H1 (cell line): ENCODE measurements around the gene SLX9. TPM values are rescaled to one million over a fixed set of nuclear protein-coding genes. Genes with fewer than 3 reads are reported as not detected.

Source experiments
- CTCF ChIA-PET: fragments of 300-600 bp; sonication (Branson Sonifier 250); formaldehyde crosslinking; loops from one replicate; lab custom pipeline; 2021; ENCODE audit not compliant: partially characterized antibody; lab: Charles Lee
- POLR2A ChIA-PET: fragments of 300-600 bp; sonication (Branson Sonifier 250); formaldehyde crosslinking; loops from one replicate; lab custom pipeline; 2021; ENCODE audit warnings: inconsistent platforms; ENCODE audit not compliant: partially characterized antibody; lab: Charles Lee
- DNase-seq, 2 experiments: peaks; one replicate each; pipeline versions ENCODE4 v3.0.0 to v3.0.0-alpha.2; 2010 to 2022; ENCODE audit warnings: low spot score in 2 of 2, low read depth in 1 of 2, mixed read lengths in 1 of 2
- FAIRE-seq: peaks from 2 replicates; lab custom pipeline; 2011; peaks lifted over from hg19 to GRCh38; lab: Jason Lieb, UNC
- H2AFZ ChIP-seq: 2 replicates; pipeline ENCODE4 v1.8.1; 2012; ENCODE audit warnings: low read length, inconsistent platforms
- H2AK5ac ChIP-seq: 2 replicates; pipeline ENCODE4 v1.6.1; 2013; ENCODE audit warnings: low read depth, low read length
- H2BK120ac ChIP-seq: replicated peaks from 2 replicates; pipeline ENCODE3; 2013; ENCODE audit warnings: low read depth, low read length, inconsistent platforms
- H2BK12ac ChIP-seq: 2 replicates; pipeline ENCODE4 v1.6.1; 2013; ENCODE audit warnings: low read depth, low read length
- H2BK15ac ChIP-seq: 2 replicates; pipeline ENCODE4 v1.6.1; 2013; ENCODE audit warnings: low read length
- H2BK20ac ChIP-seq: 2 replicates; pipeline ENCODE4 v1.6.1; 2013; ENCODE audit warnings: low read length
- H2BK5ac ChIP-seq: 2 replicates; pipeline ENCODE4 v1.6.1; 2013; ENCODE audit warnings: low read depth, low read length
- H3K14ac ChIP-seq: 2 replicates; pipeline ENCODE4 v1.6.1; 2013; ENCODE audit warnings: inconsistent platforms; ENCODE audit not compliant: insufficient read length
- H3K18ac ChIP-seq: 2 replicates; pipeline ENCODE4 v1.6.1; 2013; ENCODE audit warnings: low read length; ENCODE audit errors: extremely low read depth
- H3K23ac ChIP-seq: 2 replicates; pipeline ENCODE4 v1.6.1; 2013; ENCODE audit warnings: inconsistent platforms; ENCODE audit not compliant: insufficient read length
- H3K23me2 ChIP-seq: 2 replicates; pipeline ENCODE4 v1.6.1; 2013; ENCODE audit warnings: low read depth, low read length
- H3K27ac ChIP-seq: 2 replicates; pipeline ENCODE4 v1.6.1; 2011; ENCODE audit warnings: low read depth, low read length, inconsistent platforms
- H3K27me3 ChIP-seq, 4 experiments: replicated peaks in 1 of 4; 1 replicate in 1 of 4; 2 replicates in 3 of 4; pipeline versions ENCODE4 v1.6.1 to v1.8.1; 2011 to 2013; ENCODE audit warnings: low read length in 3 of 4, mild to moderate bottlenecking in 3 of 4, inconsistent platforms in 2 of 4, mixed read lengths in 2 of 4, moderate library complexity in 1 of 4; ENCODE audit not compliant: control insufficient read depth in 3 of 4, insufficient read depth in 3 of 4; ENCODE audit errors: extremely low read depth in 1 of 4
- H3K36me3 ChIP-seq, 4 experiments: 2 replicates each; pipeline versions ENCODE4 v1.6.1 to v1.8.1; 2011 to 2013; ENCODE audit warnings: mild to moderate bottlenecking in 4 of 4, low read length in 3 of 4, moderate library complexity in 2 of 4, control low read depth in 1 of 4, inconsistent platforms in 1 of 4; ENCODE audit not compliant: insufficient read depth in 4 of 4, control insufficient read depth in 2 of 4
- H3K4ac ChIP-seq: replicated peaks from 2 replicates; pipeline ENCODE3; 2013; ENCODE audit warnings: low read length, low read depth, mixed read lengths, inconsistent platforms; ENCODE audit not compliant: insufficient read length
- H3K4me1 ChIP-seq, 4 experiments: replicated peaks in 1 of 4; 1 replicate in 1 of 4; 2 replicates in 3 of 4; pipeline versions ENCODE4 v1.6.1 to v1.8.1; 2011 to 2013; ENCODE audit warnings: low read length in 3 of 4, inconsistent platforms in 2 of 4, mixed read lengths in 1 of 4; ENCODE audit not compliant: insufficient read depth in 4 of 4, control insufficient read depth in 3 of 4
- H3K4me2 ChIP-seq, 2 experiments: 2 replicates each; pipeline versions ENCODE4 v1.6.1 to v1.8.1; 2011 to 2013; ENCODE audit warnings: low read depth in 2 of 2, low read length in 2 of 2, control low read depth in 1 of 2, inconsistent platforms in 1 of 2, mild to moderate bottlenecking in 1 of 2; ENCODE audit not compliant: insufficient read depth in 1 of 2
- H3K4me3 ChIP-seq, 4 experiments: fragments of 200-600, 300-600 bp in 1 of 4; sonication (generic), shearing (Covaris generic), sonication (Bioruptor Twin) in 1 of 4; 2 replicates each; pipeline versions ENCODE4 v1.5.1 to v1.8.1; 2011 to 2016; ENCODE audit warnings: low read length in 4 of 4, low read depth in 3 of 4, control low read depth in 2 of 4, inconsistent platforms in 2 of 4, mild to moderate bottlenecking in 2 of 4, mixed read lengths in 1 of 4, moderate library complexity in 1 of 4; ENCODE audit not compliant: insufficient read depth in 2 of 4; ENCODE audit errors: extremely low read depth in 1 of 4
- H3K56ac ChIP-seq: replicated peaks from 2 replicates; pipeline ENCODE3; 2013; ENCODE audit warnings: low read depth, mild to moderate bottlenecking, mixed read lengths, low read length, inconsistent platforms; ENCODE audit not compliant: insufficient read length
- H3K79me1 ChIP-seq: 2 replicates; pipeline ENCODE4 v1.6.1; 2013; ENCODE audit warnings: low read depth, low read length, control low read depth
- H3K79me2 ChIP-seq, 2 experiments: 2 replicates each; pipeline versions ENCODE4 v1.6.1 to v1.8.1; 2012 to 2013; ENCODE audit warnings: low read length in 2 of 2, mild to moderate bottlenecking in 2 of 2, inconsistent platforms in 1 of 2; ENCODE audit not compliant: insufficient read depth in 2 of 2, control insufficient read depth in 1 of 2
- H3K9ac ChIP-seq, 4 experiments: replicated peaks in 1 of 4; 1 replicate in 1 of 4; 2 replicates in 3 of 4; pipeline versions ENCODE4 v1.6.1 to v1.8.1; 2011 to 2013; ENCODE audit warnings: low read depth in 3 of 4, low read length in 3 of 4, control low read depth in 2 of 4, mild to moderate bottlenecking in 2 of 4, moderate library complexity in 2 of 4, inconsistent platforms in 1 of 4; ENCODE audit errors: extremely low read depth in 1 of 4
- H3K9me3 ChIP-seq, 2 experiments: 2 replicates each; pipeline versions ENCODE4 v1.6.1 to v1.8.1; 2012 to 2013; ENCODE audit warnings: mild to moderate bottlenecking in 2 of 2, moderate library complexity in 2 of 2, control low read depth in 1 of 2, inconsistent platforms in 1 of 2, low read depth in 1 of 2, low read length in 1 of 2, mixed read lengths in 1 of 2; ENCODE audit not compliant: insufficient read depth in 2 of 2
- H4K20me1 ChIP-seq, 2 experiments: replicated peaks in 1 of 2; 2 replicates each; pipeline versions ENCODE3 to v1.8.1; 2011 to 2013; ENCODE audit warnings: inconsistent platforms in 2 of 2, low read length in 2 of 2, mild to moderate bottlenecking in 1 of 2; ENCODE audit not compliant: insufficient read depth in 2 of 2, control insufficient read depth in 1 of 2
- H4K5ac ChIP-seq: 2 replicates; pipeline ENCODE4 v1.6.1; 2013; ENCODE audit warnings: low read length, low read depth, mixed read lengths, inconsistent platforms; ENCODE audit not compliant: insufficient read length
- H4K8ac ChIP-seq: 2 replicates; pipeline ENCODE4 v1.8.0; 2013; ENCODE audit warnings: mild to moderate bottlenecking, moderate library complexity, low read length, inconsistent platforms; ENCODE audit not compliant: insufficient read depth; ENCODE audit errors: extremely low read depth
- H4K91ac ChIP-seq: replicated peaks from 2 replicates; pipeline ENCODE3; 2013; ENCODE audit warnings: low read length, mixed read lengths, inconsistent platforms; ENCODE audit not compliant: insufficient read length
- CHD1 ChIP-seq: IDR thresholded peaks from 2 replicates; pipeline ENCODE4 v1.6.1; 2012; ENCODE audit warnings: low read depth, low read length, improper control_type of control experiment
- CHD2 ChIP-seq: IDR thresholded peaks from 2 replicates; pipeline ENCODE4 v1.6.1; 2012; ENCODE audit warnings: low read length, improper control_type of control experiment
- POLR2A ChIP-seq, 2 experiments: IDR thresholded peaks; 1 replicate in 1 of 2; 2 replicates in 1 of 2; pipeline ENCODE4 v1.6.1; 2011; ENCODE audit warnings: low read depth in 2 of 2, low read length in 2 of 2, mild to moderate bottlenecking in 2 of 2; ENCODE audit errors: control extremely low read depth in 1 of 2
- TEAD4 ChIP-seq: IDR thresholded peaks from 2 replicates; pipeline ENCODE4 v1.6.1; 2012; ENCODE audit warnings: low read depth, low read length, inconsistent platforms, mixed read lengths
- WGBS, 2 experiments: shearing (Covaris generic) in 1 of 2; methylation state at CpG; one replicate each; pipeline versions ENCODE4 v1.1.6 to v1.1.7; 2013 to 2015; ENCODE audit warnings: low lambda C conversion rate in 2 of 2, mixed read lengths in 2 of 2, inconsistent platforms in 1 of 2, low coverage in 1 of 2, missing lambda C conversion rate in 1 of 2; ENCODE audit not compliant: insufficient replicate concordance in 2 of 2, insufficient coverage in 1 of 2, insufficient read length in 1 of 2; ENCODE audit errors: extremely low coverage in 1 of 2, missing lambda C conversion rate in 1 of 2; 5-methylcytosine and 5-hydroxymethylcytosine counted together
- polyA plus RNA-seq, 7 experiments: library from polyadenylated mRNA; depleted of rRNA in 3 of 7; stranded (reverse) in 5 of 7; unstranded in 2 of 7; fragments of >200 nt in 5 of 7; fragments of 200-250 nt in 2 of 7; gene quantifications; 1 replicate in 5 of 7; 2 replicates in 1 of 7; 4 replicates in 1 of 7; pipeline versions ENCODE4 v1.2.1 to v1.2.3, GENCODE V29; 2011 to 2013; ENCODE audit warnings: missing spikeins in 2 of 7, mixed read lengths in 2 of 7
- total RNA-seq: library from RNA; stranded (reverse); fragmentation: NEBNext Ultra II Directional; extraction: Animal tissue kit (Norgen Biotek cat#: 25700); gene quantifications from 2 replicates; pipeline ENCODE4 v1.2.1, GENCODE V29; 2021

The SLX9 gene
- total and polyA plus RNA-seq, 2 of the 8 experiments (the other 6 are each of a cell fraction or from before 2014, with no cell fraction given), result 17.7 to 57.3 TPM

GRCh38 chr21:44918107-44918470 lies 21.7 kb upstream of the SLX9 start:
- Histone ChIP-seq H3K27me3 (peaks cover 15 to 58% (median 46%) of the 10 kb centered on the region in 4 experiments), H3K79me2 (no peaks in the 10 kb centered on the region), H3K14ac (no peak overlapping the region), H3K36me3 (no peaks in the 10 kb centered on the region), H3K4me3 (no peak overlapping the region), H2BK120ac (no peak overlapping the region), H3K56ac (no peak overlapping the region), H3K4ac (no peak overlapping the region), H3K27ac (no peak overlapping the region), H2BK20ac (no peak overlapping the region), H3K18ac (no peak overlapping the region), H3K9me3 (no peaks in the 10 kb centered on the region), H3K4me2 (no peak overlapping the region; a peak in 1 of 4 replicates), H2AK5ac (no peak overlapping the region), H3K23me2 (peaks cover 8% of the 10 kb centered on the region), H3K9ac (no peak overlapping the region), H4K8ac (no peak overlapping the region), H2BK5ac (no peak overlapping the region), H4K20me1 (peaks cover 0 to 5% of the 10 kb centered on the region in 2 experiments), H4K5ac (no peak overlapping the region), H3K4me1 (peaks cover 0 to 14% (median 10%) of the 10 kb centered on the region in 4 experiments; a peak in 6 of 7 replicates), H3K23ac (no peak overlapping the region), H4K91ac (no peak overlapping the region), H2BK15ac (no peak overlapping the region), H3K79me1 (0 out of 2 replicates have a peak, but pooled peaks cover 3% of the 10 kb centered on the region), H2AFZ (no peak overlapping the region), H2BK12ac (no peak overlapping the region)
- DNase-seq (no peak), FAIRE-seq (no peak)
- CTCF ChIA-PET, result interaction anchor here (0.6 to 2.0 kb wide), 6 partner anchors 8 to 160 kb away, joined by 3 to 6 read pairs (median 4); no protein-coding TSS in a partner anchor
- WGBS, 2 experiments, result 76% methylated on average over 12 of the region's 12 CpGs; no CpG with 5 or more reads in 1 of the 2 experiments
- POLR2A ChIA-PET, result interaction anchor here (1.1 kb wide), 1 partner anchor 9 kb away, joined by 4 read pairs; no protein-coding TSS in a partner anchor
- TF ChIP-seq CHD1 (no peak), POLR2A (IDR thresholded peaks at IDR 0.05; ENCODE audit: control extremely low read depth in 1 of 2, low read depth in 2 of 2, low read length in 2 of 2) (no peak), CHD2 (no peak), TEAD4 (no peak)
